H54 (cell line): ENCODE results near the gene GFPT1.

Experiments used
- DNase-seq: peaks from one replicate; pipeline ENCODE4 v3.0.0; 2011; ENCODE audit warnings: low spot score, mixed read lengths; ENCODE audit not compliant: insufficient read length
- FAIRE-seq: peaks from 3 replicates; lab custom pipeline; 2011; peaks lifted over from hg19 to GRCh38; lab: Jason Lieb, UNC
- POLR2A ChIP-seq: IDR thresholded peaks from 2 replicates; pipeline ENCODE4 v1.6.1; 2011; ENCODE audit warnings: low read depth, mild to moderate bottlenecking, low read length

GFPT1 gene

GRCh38 chr2:69304656-69305055 lies 82.4 kb downstream of the GFPT1 start:
- DNase-seq (no peak), FAIRE-seq (no peak)
- TF ChIP-seq POLR2A = no peak

- FAIRE-seq = no peak
- DNase-seq = no peak
Observed at GRCh38 chr2:69300650-69301049, 86.4 kb downstream of the GFPT1 start.

GRCh38 chr2:69299772-69300516 lies 87.1 kb downstream of the GFPT1 start:
- no peak for DNase-seq
- FAIRE-seq = no peak
- TF ChIP-seq POLR2A = no peak

More at GRCh38 chr2:69300650-69301049, 86.4 kb downstream of the GFPT1 start:
- no peak for TF ChIP-seq POLR2A

GRCh38 chr2:69298862-69299261 lies 88.2 kb downstream of the GFPT1 start:
- no peak for TF ChIP-seq POLR2A
- FAIRE-seq (no peak), DNase-seq (peak; percentile 35)

GRCh38 chr2:69298261-69298660 lies 88.8 kb downstream of the GFPT1 start:
- peak; percentile 81 for DNase-seq
- peak; percentile 94 for FAIRE-seq
- no peak for TF ChIP-seq POLR2A

GRCh38 chr2:69297216-69297615 lies 89.8 kb downstream of the GFPT1 start:
- no peak for DNase-seq

GRCh38 chr2:69296421-69296820 lies 90.6 kb downstream of the GFPT1 start:
- FAIRE-seq (no peak), DNase-seq (no peak)
- no peak for TF ChIP-seq POLR2A

More at GRCh38 chr2:69297216-69297615, 89.8 kb downstream of the GFPT1 start:
- no peak for TF ChIP-seq POLR2A
- FAIRE-seq = no peak

- FAIRE-seq = no peak
- TF ChIP-seq POLR2A = no peak
- no peak for DNase-seq
Observed at GRCh38 chr2:69292256-69292655, 94.8 kb downstream of the GFPT1 start.

GRCh38 chr2:69291721-69292120 lies 95.3 kb downstream of the GFPT1 start:
- DNase-seq = no peak
- TF ChIP-seq POLR2A = no peak
- FAIRE-seq = no peak

GRCh38 chr2:69291004-69291650 lies 95.9 kb downstream of the GFPT1 start:
- TF ChIP-seq POLR2A = no peak
- FAIRE-seq (no peak), DNase-seq (no peak)

GRCh38 chr2:69288429-69288828 lies 98.6 kb downstream of the GFPT1 start:
- FAIRE-seq = no peak
- DNase-seq = no peak
- no peak for TF ChIP-seq POLR2A

- DNase-seq = no peak
- FAIRE-seq = no peak
- TF ChIP-seq POLR2A = no peak
Observed at GRCh38 chr2:69287544-69287943, 99.5 kb downstream of the GFPT1 start.

GRCh38 chr2:69285379-69285894 lies 101.6 kb downstream of the GFPT1 start:
- DNase-seq (no peak), FAIRE-seq (no peak)
- no peak for TF ChIP-seq POLR2A

GRCh38 chr2:69280796-69281412 lies 106.1 kb downstream of the GFPT1 start:
- no peak for FAIRE-seq
- TF ChIP-seq POLR2A = no peak
- DNase-seq = no peak
